GM12864 (cell line): ENCODE measurements around the gene TCTN3.
"Not testable (repeated sequence)": the region's sequence is repeated elsewhere in the genome, so short reads cannot be mapped to it uniquely, and the experiment has no call there.

Experiments used
- DNase-seq: peaks from one replicate; pipeline ENCODE4 v3.0.0-alpha.2; 2011; ENCODE audit warnings: low read depth
- H3K4me3 ChIP-seq: 2 replicates; pipeline ENCODE4 v1.5.1; 2011; ENCODE audit warnings: mild to moderate bottlenecking, low read depth, low read length, control low read depth
- TF ChIP-seq, protein P1 (sequence below): IDR thresholded peaks from 2 replicates; pipeline ENCODE4 v1.5.1; 2011; ENCODE audit warnings: low read depth, mild to moderate bottlenecking, moderate library complexity, low read length, control low read depth, inconsistent platforms; ENCODE audit errors: missing control alignments

The TCTN3 gene

DNA sequence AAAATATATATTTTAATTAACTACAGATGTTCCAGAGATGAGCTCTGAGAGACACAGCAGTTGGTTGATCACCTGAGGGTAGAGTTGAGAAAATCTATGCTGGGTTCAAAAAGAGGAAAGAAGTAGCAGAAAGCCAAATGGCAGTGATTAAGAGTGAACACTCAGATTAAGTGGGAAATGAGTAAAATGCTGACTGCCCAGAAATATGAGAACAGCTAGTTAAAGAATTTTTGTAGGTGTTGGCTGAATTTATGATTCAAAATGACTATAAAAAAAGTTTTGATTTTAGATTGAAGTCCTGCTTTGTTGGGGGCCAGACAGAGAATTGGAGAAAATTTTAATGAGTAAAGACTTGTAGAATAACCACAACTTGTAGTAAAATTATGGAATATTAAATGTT is 9.8 kb downstream of the TCTN3 start:
- no peak overlapping the region for H3K4me3 ChIP-seq
- TF ChIP-seq, protein P1, sequence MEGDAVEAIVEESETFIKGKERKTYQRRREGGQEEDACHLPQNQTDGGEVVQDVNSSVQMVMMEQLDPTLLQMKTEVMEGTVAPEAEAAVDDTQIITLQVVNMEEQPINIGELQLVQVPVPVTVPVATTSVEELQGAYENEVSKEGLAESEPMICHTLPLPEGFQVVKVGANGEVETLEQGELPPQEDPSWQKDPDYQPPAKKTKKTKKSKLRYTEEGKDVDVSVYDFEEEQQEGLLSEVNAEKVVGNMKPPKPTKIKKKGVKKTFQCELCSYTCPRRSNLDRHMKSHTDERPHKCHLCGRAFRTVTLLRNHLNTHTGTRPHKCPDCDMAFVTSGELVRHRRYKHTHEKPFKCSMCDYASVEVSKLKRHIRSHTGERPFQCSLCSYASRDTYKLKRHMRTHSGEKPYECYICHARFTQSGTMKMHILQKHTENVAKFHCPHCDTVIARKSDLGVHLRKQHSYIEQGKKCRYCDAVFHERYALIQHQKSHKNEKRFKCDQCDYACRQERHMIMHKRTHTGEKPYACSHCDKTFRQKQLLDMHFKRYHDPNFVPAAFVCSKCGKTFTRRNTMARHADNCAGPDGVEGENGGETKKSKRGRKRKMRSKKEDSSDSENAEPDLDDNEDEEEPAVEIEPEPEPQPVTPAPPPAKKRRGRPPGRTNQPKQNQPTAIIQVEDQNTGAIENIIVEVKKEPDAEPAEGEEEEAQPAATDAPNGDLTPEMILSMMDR = no peak
- DNase-seq = no peak

GRCh38 chr10:95675403-95676116 is 18.2 kb downstream of the TCTN3 start:
- no peak for DNase-seq
- TF ChIP-seq, protein P1 = no peak
- H3K4me3 ChIP-seq = no peak overlapping the region

DNA sequence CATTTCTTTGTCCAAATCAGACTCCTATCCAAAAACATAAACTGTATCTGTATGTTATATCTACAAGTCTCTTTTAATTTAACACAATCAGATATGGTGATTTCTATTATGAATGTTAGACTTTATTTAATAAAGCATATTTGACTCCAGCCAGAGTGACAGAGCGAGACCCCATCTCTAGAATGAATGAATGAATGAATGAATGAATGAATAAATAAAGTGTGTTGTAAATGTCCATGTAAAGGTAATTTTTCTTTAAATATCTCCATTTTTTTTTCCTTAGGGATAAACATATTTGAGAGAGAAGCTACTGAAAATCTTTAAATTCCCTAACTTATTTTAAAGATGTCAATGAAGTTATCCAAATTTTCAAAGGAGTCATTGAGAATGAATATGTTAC is 19.1 kb downstream of the TCTN3 start:
- no peak overlapping the region for H3K4me3 ChIP-seq
- DNase-seq = no peak
- TF ChIP-seq, protein P1 = no peak

GRCh38 chr10:95672641-95673040 is 21.1 kb downstream of the TCTN3 start:
- H3K4me3 ChIP-seq, DNase-seq: not testable (repeated sequence)

GRCh38 chr10:95664543-95664942 is 29.2 kb downstream of the TCTN3 start:
- DNase-seq = no peak

DNA sequence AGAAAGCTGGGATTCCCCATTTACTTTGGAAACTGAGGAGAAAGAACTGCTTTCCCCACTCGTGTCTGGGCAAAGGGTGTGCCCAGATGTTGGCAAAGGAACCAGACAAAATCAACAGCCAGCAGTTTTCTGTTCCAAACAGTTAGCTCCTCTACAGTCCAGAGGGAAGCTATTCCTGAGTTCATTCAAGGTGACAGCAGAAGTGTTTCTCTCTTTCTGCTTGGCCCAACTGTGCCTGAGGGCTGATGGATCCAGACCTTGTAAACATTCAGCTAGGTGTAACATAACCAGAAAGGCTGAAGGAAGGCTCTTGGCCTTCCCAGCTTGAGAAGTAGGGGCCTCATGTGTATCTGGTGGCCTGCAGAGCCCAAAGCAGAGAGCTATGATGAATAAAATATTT is 30.2 kb downstream of the TCTN3 start:
- DNase-seq = no peak
- TF ChIP-seq, protein P1 = no peak
- H3K4me3 ChIP-seq = no peak overlapping the region

More at GRCh38 chr10:95664543-95664942, 29.2 kb downstream of the TCTN3 start:
- TF ChIP-seq, protein P1 = no peak
- H3K4me3 ChIP-seq = no peak overlapping the region

DNA sequence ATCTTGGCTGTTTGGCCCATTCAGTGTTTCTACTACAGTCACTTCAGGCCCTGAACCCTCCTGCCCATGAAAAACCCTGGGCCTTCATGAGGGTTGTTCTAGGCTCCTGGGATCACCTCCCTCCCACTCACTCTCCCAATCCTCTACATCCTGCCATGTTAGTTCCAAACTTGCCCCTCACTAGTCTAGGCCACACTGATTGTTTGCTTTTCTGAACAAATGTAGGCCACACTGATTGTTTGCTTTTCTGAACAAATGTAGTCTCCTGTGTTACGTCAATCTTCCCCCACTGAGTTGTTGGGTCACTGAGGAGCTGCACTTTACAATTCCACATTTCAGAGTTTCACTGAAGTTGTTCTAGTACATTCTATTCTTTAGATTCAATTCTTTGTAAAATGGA is 31.9 kb downstream of the TCTN3 start:
- H3K4me3 ChIP-seq = no peak overlapping the region
- TF ChIP-seq, protein P1 = no peak
- DNase-seq = no peak
